PC-3 (cell line): ENCODE data around the gene LONP1.

Source experiments
- EZH2phosphoT487 ChIP-seq: fragments of 300-600 bp; sonication (generic); IDR thresholded peaks from 2 replicates; pipeline ENCODE4 v1.6.1; 2018; ENCODE audit warnings: mild to moderate bottlenecking, antibody characterized with exemption, low read length, borderline replicate concordance
- TF ChIP-seq, protein P1 (sequence below): fragments of 300-600 bp; sonication (generic); conservative IDR thresholded peaks from 2 replicates; pipeline ENCODE4 v1.5.1; 2017; ENCODE audit warnings: antibody characterized with exemption, low read depth, mild to moderate bottlenecking, low read length

DNA sequence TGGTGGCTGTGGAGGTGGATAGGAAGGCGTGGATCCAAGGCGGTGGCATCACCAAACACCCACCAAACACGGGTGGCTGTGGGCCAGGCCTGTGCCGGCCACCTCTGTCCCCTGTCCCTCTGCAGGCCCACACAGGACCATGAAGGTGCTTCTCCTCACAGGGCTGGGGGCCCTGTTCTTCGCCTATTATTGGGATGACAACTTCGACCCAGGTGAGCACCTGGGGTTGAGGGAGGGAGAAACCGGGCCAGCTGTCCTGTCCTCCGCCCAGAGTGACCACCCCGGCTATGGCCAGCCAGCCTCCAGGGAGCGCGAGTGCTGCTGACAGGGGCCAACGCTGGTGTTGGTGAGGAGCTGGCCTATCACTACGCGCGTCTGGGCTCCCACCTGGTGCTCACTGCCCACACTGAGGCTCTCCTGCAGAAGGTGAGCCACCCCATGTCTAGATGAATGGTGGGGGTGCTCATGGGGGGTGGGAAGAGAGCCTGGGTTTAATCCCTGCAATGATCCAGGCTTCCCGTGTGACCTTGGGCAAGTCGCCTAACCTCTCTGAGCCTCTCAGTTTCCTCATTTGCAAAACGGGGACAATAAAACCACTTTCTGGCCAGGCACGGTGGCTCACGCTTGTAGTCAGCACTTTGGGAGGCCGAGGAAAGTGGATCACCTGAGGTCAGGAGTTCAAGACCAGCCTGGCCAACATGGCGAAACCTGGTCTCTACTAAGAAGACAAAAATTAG is 35.1 kb downstream of the LONP1 start:
- TF ChIP-seq, protein P1, sequence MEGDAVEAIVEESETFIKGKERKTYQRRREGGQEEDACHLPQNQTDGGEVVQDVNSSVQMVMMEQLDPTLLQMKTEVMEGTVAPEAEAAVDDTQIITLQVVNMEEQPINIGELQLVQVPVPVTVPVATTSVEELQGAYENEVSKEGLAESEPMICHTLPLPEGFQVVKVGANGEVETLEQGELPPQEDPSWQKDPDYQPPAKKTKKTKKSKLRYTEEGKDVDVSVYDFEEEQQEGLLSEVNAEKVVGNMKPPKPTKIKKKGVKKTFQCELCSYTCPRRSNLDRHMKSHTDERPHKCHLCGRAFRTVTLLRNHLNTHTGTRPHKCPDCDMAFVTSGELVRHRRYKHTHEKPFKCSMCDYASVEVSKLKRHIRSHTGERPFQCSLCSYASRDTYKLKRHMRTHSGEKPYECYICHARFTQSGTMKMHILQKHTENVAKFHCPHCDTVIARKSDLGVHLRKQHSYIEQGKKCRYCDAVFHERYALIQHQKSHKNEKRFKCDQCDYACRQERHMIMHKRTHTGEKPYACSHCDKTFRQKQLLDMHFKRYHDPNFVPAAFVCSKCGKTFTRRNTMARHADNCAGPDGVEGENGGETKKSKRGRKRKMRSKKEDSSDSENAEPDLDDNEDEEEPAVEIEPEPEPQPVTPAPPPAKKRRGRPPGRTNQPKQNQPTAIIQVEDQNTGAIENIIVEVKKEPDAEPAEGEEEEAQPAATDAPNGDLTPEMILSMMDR = no peak
- TF ChIP-seq EZH2phosphoT487 = no peak
